ENCODE measurements around the gene SEPHS1. TPM values are rescaled to one million over a fixed set of nuclear protein-coding genes. Genes with fewer than 3 reads are reported as not detected.

The SEPHS1 gene
- total RNA-seq = 67.5 and 72.1 TPM in 2 replicates
- long read RNA-seq, transcript SEPHS1-201 (9 exons, 3,273 nt) = major isoform, 46 of 73 reads
- long read RNA-seq, partial matches to known transcripts = 22 of 73 reads
- long read RNA-seq, other reads (novel, unspliced or antisense) = 3 of 73 reads

GRCh38 chr10:13348216-13349017 lies at the start of gene SEPHS1:
Gene SEPHS1, minus strand, starts transcription at chr10:13348293. Its CDS starts 3,343 bp downstream, at chr10:13344950.
- DNase-seq (ENCODE audit: extremely low spot score, unreplicated experiment) = peak; percentile 89
- peaks cover 5% of the 10 kb centered on the region for H3K36me3 Mint-ChIP-seq (ENCODE audit: unreplicated experiment)
- H3K27me3 Mint-ChIP-seq (ENCODE audit: unreplicated experiment) = peaks cover 28% of the 10 kb centered on the region
- H3K4me1 Mint-ChIP-seq (ENCODE audit: unreplicated experiment) = peaks cover 33% of the 10 kb centered on the region
- peak within 1 kb of the TSS; percentile 84 for H3K4me3 Mint-ChIP-seq (ENCODE audit: unreplicated experiment)
- H3K9me3 Mint-ChIP-seq (ENCODE audit: unreplicated experiment) = no peaks in the 10 kb centered on the region
- peak within 1 kb of the TSS; percentile 92 for H3K27ac Mint-ChIP-seq (ENCODE audit: unreplicated experiment)
- TF ChIP-seq CTCF (IDR thresholded peaks at IDR 0.05) = no peak

GRCh38 chr10:13397052-13397451 lies 49.0 kb upstream of the SEPHS1 start:
- H3K9me3 Mint-ChIP-seq (ENCODE audit: unreplicated experiment) = peaks cover 8% of the 10 kb centered on the region
- H3K27ac Mint-ChIP-seq (ENCODE audit: unreplicated experiment) = no peak overlapping the region
- no peaks in the 10 kb centered on the region for H3K4me1 Mint-ChIP-seq (ENCODE audit: unreplicated experiment)
- DNase-seq (ENCODE audit: extremely low spot score, unreplicated experiment) = no peak
- no peak for TF ChIP-seq CTCF (IDR thresholded peaks at IDR 0.05)
- no peaks in the 10 kb centered on the region for H3K36me3 Mint-ChIP-seq (ENCODE audit: unreplicated experiment)
- H3K4me3 Mint-ChIP-seq (ENCODE audit: unreplicated experiment) = no peak overlapping the region
- H3K27me3 Mint-ChIP-seq (ENCODE audit: unreplicated experiment) = peaks cover 39% of the 10 kb centered on the region

- TF ChIP-seq CTCF (IDR thresholded peaks at IDR 0.05) = no peak
- H3K27me3 Mint-ChIP-seq (ENCODE audit: unreplicated experiment) = peaks cover 42% of the 10 kb centered on the region
- H3K4me1 Mint-ChIP-seq (ENCODE audit: unreplicated experiment) = no peaks in the 10 kb centered on the region
- no peaks in the 10 kb centered on the region for H3K36me3 Mint-ChIP-seq (ENCODE audit: unreplicated experiment)
- H3K4me3 Mint-ChIP-seq (ENCODE audit: unreplicated experiment) = no peak overlapping the region
- peaks cover 8% of the 10 kb centered on the region for H3K9me3 Mint-ChIP-seq (ENCODE audit: unreplicated experiment)
- DNase-seq (ENCODE audit: extremely low spot score, unreplicated experiment) = no peak
- no peak overlapping the region for H3K27ac Mint-ChIP-seq (ENCODE audit: unreplicated experiment)
Measured at GRCh38 chr10:13396369-13396768, 48.3 kb upstream of the SEPHS1 start.

GRCh38 chr10:13395540-13395939 lies 47.4 kb upstream of the SEPHS1 start:
- DNase-seq (ENCODE audit: extremely low spot score, unreplicated experiment) = no peak
- TF ChIP-seq CTCF (IDR thresholded peaks at IDR 0.05) = no peak
- Mint-ChIP-seq H3K4me1 (ENCODE audit: unreplicated experiment) (no peaks in the 10 kb centered on the region), H3K4me3 (ENCODE audit: unreplicated experiment) (no peak overlapping the region), H3K36me3 (ENCODE audit: unreplicated experiment) (no peaks in the 10 kb centered on the region), H3K9me3 (ENCODE audit: unreplicated experiment) (peaks cover 8% of the 10 kb centered on the region), H3K27ac (ENCODE audit: unreplicated experiment) (no peak overlapping the region), H3K27me3 (ENCODE audit: unreplicated experiment) (peaks cover 37% of the 10 kb centered on the region)

GRCh38 chr10:13393640-13394039 lies 45.5 kb upstream of the SEPHS1 start:
- no peaks in the 10 kb centered on the region for H3K36me3 Mint-ChIP-seq (ENCODE audit: unreplicated experiment)
- no peak overlapping the region for H3K27ac Mint-ChIP-seq (ENCODE audit: unreplicated experiment)
- DNase-seq (ENCODE audit: extremely low spot score, unreplicated experiment) = no peak
- peaks cover 42% of the 10 kb centered on the region for H3K27me3 Mint-ChIP-seq (ENCODE audit: unreplicated experiment)
- no peaks in the 10 kb centered on the region for H3K4me1 Mint-ChIP-seq (ENCODE audit: unreplicated experiment)
- no peaks in the 10 kb centered on the region for H3K9me3 Mint-ChIP-seq (ENCODE audit: unreplicated experiment)
- no peak for TF ChIP-seq CTCF (IDR thresholded peaks at IDR 0.05)
- H3K4me3 Mint-ChIP-seq (ENCODE audit: unreplicated experiment) = no peak overlapping the region
